Daoy (cell line): ENCODE results near the gene RAD51B. TPM values are rescaled to one million over a fixed set of nuclear protein-coding genes. Genes with fewer than 3 reads are reported as not detected.
"Not testable (repeated sequence)": the region's sequence is repeated elsewhere in the genome, so short reads cannot be mapped to it uniquely, and the experiment has no call there.

Source experiments
- DNase-seq: peaks from one replicate; pipeline ENCODE4 v3.0.0-alpha.2; 2015; ENCODE audit warnings: low read depth
- total RNA-seq: library from RNA; depleted of rRNA; stranded (reverse); fragments of >200 nt; shearing (Covaris generic); gene quantifications from 2 replicates; pipeline ENCODE4 v1.2.3, GENCODE V29; 2014

The RAD51B gene
- total RNA-seq, 1 experiment from 2014 or later = 15.8 TPM

GRCh38 chr14:68172216-68172615 is 352.6 kb downstream of the RAD51B start:
- no peak for DNase-seq

- no peak for DNase-seq
Measured at GRCh38 chr14:68172627-68173026, 353.0 kb downstream of the RAD51B start.

DNA sequence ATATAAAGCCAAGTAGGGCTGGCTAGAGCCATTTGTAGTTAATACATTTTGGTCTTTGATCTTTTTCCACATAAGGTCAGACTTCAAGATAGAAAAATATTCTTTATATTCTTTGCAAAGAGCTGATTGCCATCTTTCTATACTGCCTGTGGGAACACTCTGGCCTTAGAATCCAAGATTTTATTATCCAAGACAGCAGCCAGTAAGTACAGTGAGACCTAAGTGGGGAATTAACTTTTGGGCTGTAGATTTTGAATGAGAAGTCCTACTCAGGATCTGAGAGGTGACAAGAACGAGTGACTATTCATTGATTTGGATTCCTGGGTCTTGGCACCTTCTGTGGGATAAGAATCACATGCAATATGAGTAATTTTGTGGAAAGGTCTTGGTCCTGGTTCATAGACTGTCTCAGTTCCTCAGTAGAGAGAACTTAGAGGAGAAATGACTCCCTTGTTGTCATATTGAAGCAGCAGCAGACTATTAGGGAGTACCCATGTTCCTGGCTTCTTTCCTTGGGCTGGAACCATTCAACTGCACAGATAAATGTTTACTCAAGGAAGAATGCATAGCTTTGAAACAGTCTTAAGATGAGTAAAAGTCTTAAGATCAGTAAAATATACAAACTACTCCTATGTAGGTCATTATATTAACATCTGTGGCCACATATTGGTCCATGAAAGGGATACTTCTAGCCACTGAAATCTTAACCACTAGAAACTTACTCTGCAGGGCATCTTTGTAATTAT is 353.8 kb downstream of the RAD51B start:
- DNase-seq = no peak

GRCh38 chr14:68174446-68174845 is 354.9 kb downstream of the RAD51B start:
- no peak for DNase-seq

GRCh38 chr14:68176687-68177086 is 357.1 kb downstream of the RAD51B start:
- DNase-seq = no peak

GRCh38 chr14:68177728-68178127 is 358.1 kb downstream of the RAD51B start:
- no peak for DNase-seq

- DNase-seq = peak; percentile 49
Measured at GRCh38 chr14:68178282-68178681, 358.7 kb downstream of the RAD51B start.

- DNase-seq = peak; percentile 76
Measured at GRCh38 chr14:68181519-68182326, 362.1 kb downstream of the RAD51B start.

- no peak for DNase-seq
Measured at GRCh38 chr14:68182492-68182891, 362.9 kb downstream of the RAD51B start.

DNA sequence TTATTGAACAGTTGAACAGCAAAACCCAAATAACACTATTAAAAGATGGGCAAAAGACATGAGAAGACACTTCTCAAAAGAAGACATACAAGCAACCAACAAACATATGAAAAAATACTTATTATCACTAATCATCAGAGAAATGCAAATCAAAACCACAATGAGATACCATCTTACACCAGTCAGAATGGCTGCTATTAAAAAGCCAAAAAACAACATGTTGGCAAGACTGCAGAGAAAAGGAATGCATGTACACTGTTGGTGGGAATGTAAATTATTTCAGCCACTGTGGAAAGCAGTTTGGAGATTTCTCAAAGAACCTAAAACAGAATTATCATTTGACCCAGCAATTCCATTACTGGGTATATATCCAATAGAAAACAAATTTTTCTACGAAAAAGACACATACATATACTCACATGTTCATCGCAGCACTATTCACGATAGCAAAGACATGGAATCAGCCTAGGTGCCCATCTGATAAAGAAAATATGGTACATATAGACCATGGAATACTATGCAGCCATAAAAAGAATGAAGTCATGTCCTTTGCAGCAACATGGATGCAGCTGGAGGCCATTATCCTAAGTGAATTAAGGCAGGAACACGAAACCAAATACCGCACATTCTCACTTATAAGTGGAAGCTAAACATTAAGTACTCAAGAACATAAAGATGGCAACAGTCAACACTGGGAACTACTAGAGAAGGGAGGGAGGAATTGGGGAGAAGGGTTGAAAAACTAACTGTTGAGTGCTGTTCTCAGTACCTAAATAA is 367.1 kb downstream of the RAD51B start:
- not testable (repeated sequence) for DNase-seq

DNA sequence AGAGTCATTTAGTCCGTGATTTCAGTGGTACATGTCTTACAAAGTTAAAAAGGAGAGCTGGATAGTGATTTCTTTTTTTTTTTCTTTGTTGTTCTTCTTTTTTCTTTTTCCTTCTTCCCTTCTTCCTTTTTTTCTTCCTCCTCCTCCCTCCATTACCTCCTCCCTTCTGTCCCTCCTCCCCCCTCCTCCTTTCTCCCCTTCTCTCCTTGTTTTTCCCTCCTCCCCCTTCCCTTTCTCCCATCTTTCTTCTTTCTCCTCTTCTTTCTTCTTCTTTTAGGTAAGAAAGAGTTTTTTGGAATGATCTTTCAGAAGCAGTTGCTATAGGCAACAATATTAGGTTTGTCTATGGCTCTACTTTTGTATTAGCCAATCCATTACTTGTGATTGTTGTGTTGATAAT is 368.6 kb downstream of the RAD51B start:
- no peak for DNase-seq

DNA sequence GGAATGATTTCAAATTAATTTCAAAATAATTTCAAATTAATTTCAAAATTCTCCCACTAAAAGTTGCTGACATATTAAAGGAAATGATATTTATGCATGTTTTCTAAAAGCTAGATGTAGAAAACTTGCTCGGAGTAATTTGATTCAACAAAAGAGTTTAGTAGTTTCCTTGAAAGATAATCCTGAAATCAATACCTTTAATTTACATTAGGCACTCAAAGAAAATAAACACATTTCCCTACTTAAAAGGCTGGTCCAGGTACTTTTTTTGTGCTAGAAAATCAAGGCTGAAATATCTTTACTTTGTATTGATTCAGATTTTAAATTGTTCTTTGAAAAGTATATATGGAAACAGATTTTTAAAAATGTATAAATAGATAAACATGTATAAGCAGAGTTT is 370.5 kb downstream of the RAD51B start:
- no peak for DNase-seq

- DNase-seq = no peak
Measured at GRCh38 chr14:68191567-68192321, 372.2 kb downstream of the RAD51B start.

DNA sequence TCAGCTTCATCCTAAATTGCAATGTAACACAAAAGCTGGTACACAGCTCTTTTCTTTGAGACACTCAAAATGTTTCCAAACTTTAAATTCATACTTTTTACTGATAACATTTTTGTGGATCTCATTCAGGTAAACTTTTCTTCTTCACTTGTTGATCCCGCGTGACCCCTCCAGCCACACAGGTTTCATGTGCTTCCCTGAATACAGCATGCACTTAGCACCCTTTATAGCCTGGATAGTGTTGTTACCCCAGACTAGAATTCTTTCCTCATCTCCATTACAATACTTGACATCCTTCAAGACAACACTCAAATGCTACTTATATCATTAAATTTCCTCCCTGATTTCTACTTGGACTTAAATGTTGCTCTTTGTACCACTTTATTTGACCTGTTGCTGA is 373.4 kb downstream of the RAD51B start:
- DNase-seq = no peak

GRCh38 chr14:68193970-68194681 is 374.5 kb downstream of the RAD51B start:
- no peak for DNase-seq

GRCh38 chr14:68195126-68195525 is 375.5 kb downstream of the RAD51B start:
- DNase-seq = no peak

- no peak for DNase-seq
Measured at GRCh38 chr14:68198713-68199495, 379.3 kb downstream of the RAD51B start.

DNA sequence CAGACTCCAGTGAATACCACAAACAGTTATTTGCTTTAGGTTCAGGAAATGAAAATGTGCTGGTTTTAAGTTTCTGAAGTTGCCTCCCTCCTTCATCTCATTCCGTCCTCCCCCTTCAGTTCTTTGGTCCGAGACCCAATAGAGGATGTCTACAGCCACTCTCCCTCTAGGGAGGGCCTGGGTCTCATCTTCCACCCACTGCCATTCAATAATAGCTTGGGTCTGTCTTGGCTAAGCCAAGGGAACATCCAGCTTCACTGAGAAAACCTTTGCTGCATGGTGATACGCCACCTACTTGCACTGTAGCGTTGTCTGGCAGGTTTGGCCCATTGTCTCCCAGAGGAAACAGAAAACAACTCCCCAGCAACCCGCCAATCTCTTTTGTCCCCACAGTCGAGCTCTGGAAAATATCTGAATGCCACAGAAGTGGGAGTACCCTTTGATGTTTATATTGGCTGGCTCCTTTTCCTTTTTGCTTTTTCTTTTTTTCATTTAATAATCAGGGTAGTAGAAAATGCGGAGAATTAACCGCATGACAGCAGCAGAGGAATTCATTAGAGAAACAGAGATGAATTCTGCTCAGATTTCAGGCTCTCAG is 380.1 kb downstream of the RAD51B start:
- peak; percentile 89 for DNase-seq

GRCh38 chr14:68203871-68204270 is 384.3 kb downstream of the RAD51B start:
- no peak for DNase-seq

GRCh38 chr14:68208218-68208617 is 388.6 kb downstream of the RAD51B start:
- no peak for DNase-seq
